Measurements from ENCODE around the gene TBC1D17. TPM values are rescaled to one million over a fixed set of nuclear protein-coding genes. Genes with fewer than 3 reads are reported as not detected.

Gene TBC1D17
- total RNA-seq (2021) (35.1 and 40.0 TPM in 2 replicates), Bru-seq, nascent RNA (percentile 59 among the genes with signal in this experiment), BruChase-seq, experiment 1, labeled RNA remaining after a 2-hour chase (percentile 73 among the genes with signal in this experiment), BruChase-seq, experiment 2, labeled RNA remaining after a 6-hour chase (percentile 74 among the genes with signal in this experiment)
- long read RNA-seq, transcript TBC1D17-201 (17 exons, 2,366 nt): major isoform, 26 of 90 reads
- long read RNA-seq, transcript TBC1D17-207 (13 exons, 1,742 nt): minor isoform, 6 of 90 reads
- long read RNA-seq, partial matches to known transcripts: 32 of 90 reads
- long read RNA-seq, other reads (novel, unspliced or antisense): 26 of 90 reads

DNA sequence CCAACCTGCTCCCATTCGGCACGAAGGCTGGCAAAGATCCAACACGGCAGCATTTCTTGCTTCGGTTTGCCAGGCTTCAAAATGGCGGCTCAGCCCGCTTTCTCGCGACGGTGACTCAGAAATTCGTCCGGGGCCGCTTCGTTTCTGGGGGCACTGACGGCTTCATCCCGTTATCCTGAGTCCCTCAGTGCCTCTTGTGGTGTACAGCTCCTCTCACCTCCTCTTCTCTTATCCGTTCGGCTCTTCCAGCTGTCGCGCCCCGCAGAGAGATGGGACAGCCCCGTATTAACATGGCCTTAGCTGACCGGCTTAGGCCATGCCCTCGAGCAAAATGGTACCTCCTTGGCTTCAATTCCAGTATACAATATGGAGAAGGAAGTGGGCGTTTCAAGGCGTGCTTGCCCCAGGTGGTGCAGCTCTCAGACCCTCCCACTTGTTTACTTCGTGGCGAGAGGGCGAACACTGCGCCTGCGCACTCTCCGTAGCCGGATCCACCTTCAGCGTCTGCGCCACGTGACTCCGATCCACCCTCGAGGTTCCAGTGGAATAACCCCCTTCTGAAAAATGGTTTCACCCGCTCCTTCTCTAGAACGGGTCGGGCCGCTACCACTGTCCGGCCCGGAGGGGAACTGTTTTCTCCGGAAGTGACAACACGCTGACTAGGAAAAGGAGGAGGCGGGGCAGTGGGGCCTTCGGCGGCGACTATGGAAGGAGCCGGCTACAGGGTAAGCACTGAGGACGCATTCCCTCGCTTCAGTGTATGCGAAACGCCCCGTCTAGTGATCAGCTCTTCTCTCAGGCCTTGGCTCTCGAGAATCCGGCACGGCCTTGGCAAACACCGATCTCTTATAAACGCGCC, at the start of gene TBC1D17, which contains the start of gene AKT1S1:
TSS of gene TBC1D17 (plus strand) at position 683 of the 859 bp plus-strand sequence. CDS start at position 705, 22 bp downstream.
TSS of gene AKT1S1 (minus strand) at position 336 of the 859 bp plus-strand sequence. CDS start 4,060 bp downstream, outside the sequence.
- intact Hi-C loops (cut with micrococcal nuclease; ENCODE audit: unreplicated experiment): loop anchor here (10.0 kb wide), 1 partner anchor 382 kb away; the partner anchor contains the start of gene RPS11
- Histone ChIP-seq H3K36me3 (ENCODE audit: insufficient read depth, low read length, poor library complexity, severe bottlenecking) (peaks cover 26% of the 10 kb centered on the region), H3K27me3 (replicated peaks; ENCODE audit: insufficient read depth, low read depth, low read length, poor library complexity) (no peaks in the 10 kb centered on the region), H3K9me3 (ENCODE audit: low read depth, low read length, poor library complexity, severe bottlenecking) (no peaks in the 10 kb centered on the region), H3K4me3 (ENCODE audit: low read depth, low read length, poor library complexity, severe bottlenecking) (peak within 1 kb of the TSS; percentile 95), H3K4me1 (ENCODE audit: insufficient read depth, low read length, poor library complexity, severe bottlenecking) (peaks cover 17% of the 10 kb centered on the region), H3K27ac (ENCODE audit: low read depth, low read length, poor library complexity, severe bottlenecking) (peak within 1 kb of the TSS; percentile 99)
- no TSS peak for BruUV-seq (replicated peaks)
- ChIA-PET CTCF (no interaction called here), POLR2A (ENCODE audit: low non-redundant PET) (interaction anchor here (0.5 to 0.6 kb wide), 4 partner anchors 49 to 451 kb away, joined by 3 to 12 read pairs (median 5); partner anchors contain the start of gene NUP62)
- DNase-seq (ENCODE audit: low spot score): peak; percentile 100
- no peak for TF ChIP-seq EZH2 (IDR thresholded peaks at IDR 0.05; ENCODE audit: borderline replicate concordance, low read depth, low read length, poor library complexity, severe bottlenecking)
- TF ChIP-seq, protein P1, sequence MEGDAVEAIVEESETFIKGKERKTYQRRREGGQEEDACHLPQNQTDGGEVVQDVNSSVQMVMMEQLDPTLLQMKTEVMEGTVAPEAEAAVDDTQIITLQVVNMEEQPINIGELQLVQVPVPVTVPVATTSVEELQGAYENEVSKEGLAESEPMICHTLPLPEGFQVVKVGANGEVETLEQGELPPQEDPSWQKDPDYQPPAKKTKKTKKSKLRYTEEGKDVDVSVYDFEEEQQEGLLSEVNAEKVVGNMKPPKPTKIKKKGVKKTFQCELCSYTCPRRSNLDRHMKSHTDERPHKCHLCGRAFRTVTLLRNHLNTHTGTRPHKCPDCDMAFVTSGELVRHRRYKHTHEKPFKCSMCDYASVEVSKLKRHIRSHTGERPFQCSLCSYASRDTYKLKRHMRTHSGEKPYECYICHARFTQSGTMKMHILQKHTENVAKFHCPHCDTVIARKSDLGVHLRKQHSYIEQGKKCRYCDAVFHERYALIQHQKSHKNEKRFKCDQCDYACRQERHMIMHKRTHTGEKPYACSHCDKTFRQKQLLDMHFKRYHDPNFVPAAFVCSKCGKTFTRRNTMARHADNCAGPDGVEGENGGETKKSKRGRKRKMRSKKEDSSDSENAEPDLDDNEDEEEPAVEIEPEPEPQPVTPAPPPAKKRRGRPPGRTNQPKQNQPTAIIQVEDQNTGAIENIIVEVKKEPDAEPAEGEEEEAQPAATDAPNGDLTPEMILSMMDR (conservative IDR thresholded peaks at IDR 0.05; ENCODE audit: low read depth, low read length): no peak

- intact Hi-C loops (cut with micrococcal nuclease; ENCODE audit: unreplicated experiment): no loop called here
- POLR2A ChIA-PET (ENCODE audit: low non-redundant PET): no interaction called here
- TF ChIP-seq, protein P1 (conservative IDR thresholded peaks at IDR 0.05; ENCODE audit: low read depth, low read length): no peak
- TF ChIP-seq EZH2 (IDR thresholded peaks at IDR 0.05; ENCODE audit: borderline replicate concordance, low read depth, low read length, poor library complexity, severe bottlenecking): no peak
These were observed 48.3 kb upstream of the TBC1D17 start for GRCh38 chr19:49829200-49829599.

DNA sequence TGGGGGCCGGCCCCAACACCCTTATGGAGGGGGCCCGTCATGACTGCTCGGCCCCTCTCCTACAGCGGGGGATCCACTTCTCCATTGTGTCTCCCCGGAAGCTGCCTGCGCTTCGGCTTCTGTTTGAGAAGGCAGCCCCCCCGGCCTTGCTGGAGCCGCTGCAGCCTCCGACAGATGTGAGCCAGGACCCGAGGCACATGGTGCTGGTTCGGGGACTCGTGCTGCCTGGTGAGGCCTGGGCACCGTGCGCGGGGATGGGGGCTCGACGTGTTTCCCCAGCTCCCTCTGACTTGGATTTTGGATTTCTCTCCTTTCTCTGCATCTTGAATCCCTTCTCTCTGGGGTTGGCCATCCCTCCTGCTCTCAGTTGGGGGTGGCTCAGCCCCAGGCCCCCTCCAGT, 47.8 kb upstream of the TBC1D17 start:
- ChIA-PET CTCF (no interaction called here), POLR2A (ENCODE audit: low non-redundant PET) (no interaction called here)
- no TSS peak for BruUV-seq (replicated peaks)

More at GRCh38 chr19:49829200-49829599, 48.3 kb upstream of the TBC1D17 start:
- Histone ChIP-seq H3K27me3 (replicated peaks; ENCODE audit: insufficient read depth, low read depth, low read length, poor library complexity) (no peaks in the 10 kb centered on the region), H3K4me3 (ENCODE audit: low read depth, low read length, poor library complexity, severe bottlenecking) (no peak overlapping the region), H3K4me1 (ENCODE audit: insufficient read depth, low read length, poor library complexity, severe bottlenecking) (no peaks in the 10 kb centered on the region), H3K9me3 (ENCODE audit: low read depth, low read length, poor library complexity, severe bottlenecking) (no peaks in the 10 kb centered on the region), H3K36me3 (ENCODE audit: insufficient read depth, low read length, poor library complexity, severe bottlenecking) (peaks cover 42% of the 10 kb centered on the region), H3K27ac (ENCODE audit: low read depth, low read length, poor library complexity, severe bottlenecking) (no peak overlapping the region)
- CTCF ChIA-PET: no interaction called here
- BruUV-seq (replicated peaks): no TSS peak
- no peak for DNase-seq (ENCODE audit: low spot score)

More for the DNA sequence above, 47.8 kb upstream of the TBC1D17 start:
- DNase-seq (ENCODE audit: low spot score): no peak
- H3K4me1 ChIP-seq (ENCODE audit: insufficient read depth, low read length, poor library complexity, severe bottlenecking): no peaks in the 10 kb centered on the region
- H3K27ac ChIP-seq (ENCODE audit: low read depth, low read length, poor library complexity, severe bottlenecking): no peak overlapping the region
- no peak overlapping the region for H3K4me3 ChIP-seq (ENCODE audit: low read depth, low read length, poor library complexity, severe bottlenecking)
- no peaks in the 10 kb centered on the region for H3K9me3 ChIP-seq (ENCODE audit: low read depth, low read length, poor library complexity, severe bottlenecking)
- TF ChIP-seq, protein P1 (conservative IDR thresholded peaks at IDR 0.05; ENCODE audit: low read depth, low read length): no peak
- no peak for TF ChIP-seq EZH2 (IDR thresholded peaks at IDR 0.05; ENCODE audit: borderline replicate concordance, low read depth, low read length, poor library complexity, severe bottlenecking)
- no peaks in the 10 kb centered on the region for H3K27me3 ChIP-seq (replicated peaks; ENCODE audit: insufficient read depth, low read depth, low read length, poor library complexity)
- peaks cover 44% of the 10 kb centered on the region for H3K36me3 ChIP-seq (ENCODE audit: insufficient read depth, low read length, poor library complexity, severe bottlenecking)
- intact Hi-C loops (cut with micrococcal nuclease; ENCODE audit: unreplicated experiment): no loop called here
